Stimulated activated CD4-positive, alpha-beta T cell treated with anti-CD3 and anti-CD28 coated beads, Interleukin-1b, Interleukin-23, amount 100 ng/mL, for 1 hour (primary cell): ENCODE results near the gene KRTAP10-3.
"Not testable (repeated sequence)": the region's sequence is repeated elsewhere in the genome, so short reads cannot be mapped to it uniquely, and the experiment has no call there.

ENCODE experiments used
- DNase-seq, 2 donors: peaks; one replicate each; pipeline ENCODE4 v3.0.0-alpha.2; 2020; ENCODE audit warnings: low read depth in 2 of 2

Gene KRTAP10-3

GRCh38 chr21:44571844-44572782, 13.5 kb upstream of the KRTAP10-3 start:
- DNase-seq, result no peak

- no peak for DNase-seq
Observed at GRCh38 chr21:44571296-44571695, 12.7 kb upstream of the KRTAP10-3 start.

- DNase-seq, result no peak
Observed at GRCh38 chr21:44569861-44570517, 11.4 kb upstream of the KRTAP10-3 start.

- no peak for DNase-seq
Observed at GRCh38 chr21:44568667-44569556, 10.3 kb upstream of the KRTAP10-3 start.

GRCh38 chr21:44568261-44568660, 9.7 kb upstream of the KRTAP10-3 start:
- no peak for DNase-seq

GRCh38 chr21:44567481-44568171, 9.0 kb upstream of the KRTAP10-3 start:
- DNase-seq, result no peak

- DNase-seq, result no peak
Observed at GRCh38 chr21:44566403-44566802, 7.8 kb upstream of the KRTAP10-3 start.

- no peak for DNase-seq
Observed at GRCh38 chr21:44564886-44565598, 6.4 kb upstream of the KRTAP10-3 start.

GRCh38 chr21:44564099-44564498, 5.5 kb upstream of the KRTAP10-3 start:
- no peak for DNase-seq

GRCh38 chr21:44558329-44558675, 293 bp downstream of the KRTAP10-3 start:
- DNase-seq, result not testable (repeated sequence)

GRCh38 chr21:44557491-44558328, 885 bp downstream of the KRTAP10-3 start:
- DNase-seq, result no peak

GRCh38 chr21:44556879-44557278, 1.7 kb downstream of the KRTAP10-3 start:
- no peak for DNase-seq

- DNase-seq, result no peak
Observed at GRCh38 chr21:44555200-44555875, 3.3 kb downstream of the KRTAP10-3 start.

- no peak for DNase-seq
Observed at GRCh38 chr21:44552681-44553080, 5.9 kb downstream of the KRTAP10-3 start.

- DNase-seq, result no peak
Observed at GRCh38 chr21:44552136-44552535, 6.5 kb downstream of the KRTAP10-3 start.

GRCh38 chr21:44551340-44551961, 7.1 kb downstream of the KRTAP10-3 start, which contains the start of gene KRTAP10-2:
KRTAP10-2 (minus strand) TSS chr21:44551505; CDS start chr21:44551458, 47 bp downstream.
- DNase-seq, result no peak

GRCh38 chr21:44550807-44551206, 7.8 kb downstream of the KRTAP10-3 start:
- DNase-seq, result no peak

- not testable (repeated sequence) for DNase-seq
Observed at GRCh38 chr21:44550285-44550684, 8.3 kb downstream of the KRTAP10-3 start.
